ENCODE measurements around the gene ARSD.
"Not testable (repeated sequence)": the region's sequence is repeated elsewhere in the genome, so short reads cannot be mapped to it uniquely, and the experiment has no call there.

ARSD gene

DNA sequence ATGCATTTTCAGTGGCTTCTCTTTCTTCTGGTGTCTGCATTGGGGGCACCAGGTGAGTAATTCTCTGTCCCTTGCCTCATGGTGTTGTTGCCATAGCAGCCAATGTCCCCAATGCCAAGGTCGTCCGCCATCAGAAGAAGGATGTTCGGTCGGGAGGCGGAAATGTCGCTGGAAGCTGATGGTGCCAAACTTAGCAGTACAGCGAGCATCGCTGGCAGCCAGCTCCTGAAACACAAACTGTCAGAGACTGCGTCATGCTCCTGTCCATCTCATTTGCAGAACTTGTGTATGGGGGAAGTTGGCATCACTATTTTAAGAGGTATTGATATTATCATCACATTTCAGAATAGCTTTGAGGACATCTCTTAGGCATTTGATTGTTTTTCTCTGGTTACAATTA, 29.1 kb upstream of the ARSD start:
- peaks cover 25% of the 10 kb centered on the region for H3K27me3 Mint-ChIP-seq
- no peaks in the 10 kb centered on the region for H3K9me3 Mint-ChIP-seq
- no peak overlapping the region for H3K4me3 Mint-ChIP-seq
- H3K27ac Mint-ChIP-seq, result no peak overlapping the region
- DNase-seq, result no peak
- H3K4me1 Mint-ChIP-seq (ENCODE audit: low read depth), result no peaks in the 10 kb centered on the region
- H3K36me3 Mint-ChIP-seq (ENCODE audit: low read depth), result no peaks in the 10 kb centered on the region

DNA sequence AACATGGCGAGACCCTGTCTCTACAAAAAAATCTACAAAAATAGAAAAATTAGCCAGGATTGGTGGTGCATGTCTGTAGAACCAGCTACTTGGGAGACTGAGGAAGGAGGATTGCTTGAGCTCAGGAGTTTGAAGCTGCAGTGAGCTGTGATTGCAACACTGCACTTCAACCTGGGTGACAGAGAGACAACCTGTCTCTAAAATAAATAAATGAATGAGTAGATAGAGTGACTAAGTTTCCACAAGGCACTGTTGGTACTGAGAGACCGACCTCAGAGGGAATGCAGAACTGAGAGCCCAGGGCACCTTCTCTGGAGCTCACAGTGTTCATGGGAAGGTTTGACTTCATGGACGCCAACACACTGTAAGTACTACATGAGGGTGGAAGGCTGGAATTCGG, 26.7 kb upstream of the ARSD start:
- no peaks in the 10 kb centered on the region for H3K4me1 Mint-ChIP-seq (ENCODE audit: low read depth)
- peaks cover 14% of the 10 kb centered on the region for H3K27me3 Mint-ChIP-seq
- no peaks in the 10 kb centered on the region for H3K9me3 Mint-ChIP-seq
- no peak overlapping the region for H3K27ac Mint-ChIP-seq
- H3K36me3 Mint-ChIP-seq (ENCODE audit: low read depth), result no peaks in the 10 kb centered on the region
- DNase-seq, result no peak
- H3K4me3 Mint-ChIP-seq, result no peak overlapping the region

DNA sequence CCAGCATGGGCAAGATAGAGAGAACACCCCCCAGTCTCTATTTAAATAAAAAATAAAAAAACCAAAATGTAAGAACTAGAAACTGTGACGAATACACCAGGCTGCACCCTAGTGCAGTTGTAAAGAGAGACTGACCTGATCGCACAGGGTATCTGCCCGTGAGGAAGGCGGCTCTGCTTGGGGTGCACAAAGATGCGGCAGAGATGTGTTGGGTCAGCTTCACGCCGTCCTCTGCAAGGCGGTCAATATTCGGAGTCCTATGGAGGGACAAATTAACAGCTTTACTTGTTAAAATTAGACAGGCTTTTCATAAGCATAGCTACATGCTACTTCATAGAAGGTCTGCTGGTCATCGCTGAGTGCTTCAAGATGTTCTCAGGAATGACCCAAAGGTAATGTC, 26.1 kb upstream of the ARSD start:
- DNase-seq, result no peak
- Mint-ChIP-seq H3K9me3 (no peaks in the 10 kb centered on the region), H3K27me3 (peaks cover 14% of the 10 kb centered on the region), H3K36me3 (ENCODE audit: low read depth) (no peaks in the 10 kb centered on the region), H3K4me1 (ENCODE audit: low read depth) (no peaks in the 10 kb centered on the region), H3K27ac (no peak overlapping the region), H3K4me3 (no peak overlapping the region)

DNA sequence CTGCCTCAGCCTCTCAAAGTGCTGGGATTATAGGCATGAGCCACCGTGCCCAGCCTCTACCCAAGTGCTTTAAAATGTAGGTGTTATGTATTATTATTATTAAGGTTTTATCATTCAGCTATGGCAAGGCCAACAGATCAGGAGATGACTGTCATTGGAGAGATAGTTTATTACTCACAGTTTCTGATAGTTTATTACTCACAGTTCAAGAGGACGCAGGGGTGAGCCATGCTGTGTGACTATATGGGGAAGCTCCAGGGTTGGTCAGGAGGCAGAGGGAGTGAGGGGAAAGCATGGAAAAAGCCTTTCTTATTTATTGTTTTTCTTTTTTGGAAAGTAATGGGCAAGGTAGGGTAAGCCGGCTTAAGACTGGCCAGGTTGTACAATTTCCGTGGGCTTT, 25.4 kb upstream of the ARSD start:
- no peak for DNase-seq
- Mint-ChIP-seq H3K27ac (no peak overlapping the region), H3K4me3 (no peak overlapping the region), H3K9me3 (no peaks in the 10 kb centered on the region), H3K4me1 (ENCODE audit: low read depth) (no peaks in the 10 kb centered on the region), H3K27me3 (peaks cover 14% of the 10 kb centered on the region), H3K36me3 (ENCODE audit: low read depth) (no peaks in the 10 kb centered on the region)

DNA sequence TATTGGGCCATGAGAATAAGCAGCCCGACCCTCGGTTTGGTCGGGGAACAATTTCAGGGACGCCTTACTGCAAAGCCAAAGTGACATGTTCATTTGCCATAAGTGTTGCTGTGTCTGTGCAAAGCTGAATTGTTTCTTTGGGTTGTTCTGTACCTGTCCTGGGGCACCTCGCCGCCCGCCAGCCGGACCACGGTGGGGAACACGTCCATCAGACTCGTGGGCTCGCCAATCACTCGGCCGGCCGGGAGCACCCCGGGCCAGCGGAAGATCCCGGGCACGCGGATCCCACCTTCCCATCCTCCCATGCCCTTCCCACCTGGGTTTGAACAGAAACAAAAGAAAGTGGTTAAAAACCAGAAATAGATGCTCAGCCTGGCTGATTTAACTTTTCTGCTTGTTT, 8.8 kb upstream of the ARSD start:
- H3K27ac Mint-ChIP-seq; H3K9me3 Mint-ChIP-seq; H3K4me3 Mint-ChIP-seq; H3K36me3 Mint-ChIP-seq (ENCODE audit: low read depth); DNase-seq; H3K4me1 Mint-ChIP-seq (ENCODE audit: low read depth): not testable (repeated sequence)
- H3K27me3 Mint-ChIP-seq, result peaks cover 18% of the 10 kb centered on the region

DNA sequence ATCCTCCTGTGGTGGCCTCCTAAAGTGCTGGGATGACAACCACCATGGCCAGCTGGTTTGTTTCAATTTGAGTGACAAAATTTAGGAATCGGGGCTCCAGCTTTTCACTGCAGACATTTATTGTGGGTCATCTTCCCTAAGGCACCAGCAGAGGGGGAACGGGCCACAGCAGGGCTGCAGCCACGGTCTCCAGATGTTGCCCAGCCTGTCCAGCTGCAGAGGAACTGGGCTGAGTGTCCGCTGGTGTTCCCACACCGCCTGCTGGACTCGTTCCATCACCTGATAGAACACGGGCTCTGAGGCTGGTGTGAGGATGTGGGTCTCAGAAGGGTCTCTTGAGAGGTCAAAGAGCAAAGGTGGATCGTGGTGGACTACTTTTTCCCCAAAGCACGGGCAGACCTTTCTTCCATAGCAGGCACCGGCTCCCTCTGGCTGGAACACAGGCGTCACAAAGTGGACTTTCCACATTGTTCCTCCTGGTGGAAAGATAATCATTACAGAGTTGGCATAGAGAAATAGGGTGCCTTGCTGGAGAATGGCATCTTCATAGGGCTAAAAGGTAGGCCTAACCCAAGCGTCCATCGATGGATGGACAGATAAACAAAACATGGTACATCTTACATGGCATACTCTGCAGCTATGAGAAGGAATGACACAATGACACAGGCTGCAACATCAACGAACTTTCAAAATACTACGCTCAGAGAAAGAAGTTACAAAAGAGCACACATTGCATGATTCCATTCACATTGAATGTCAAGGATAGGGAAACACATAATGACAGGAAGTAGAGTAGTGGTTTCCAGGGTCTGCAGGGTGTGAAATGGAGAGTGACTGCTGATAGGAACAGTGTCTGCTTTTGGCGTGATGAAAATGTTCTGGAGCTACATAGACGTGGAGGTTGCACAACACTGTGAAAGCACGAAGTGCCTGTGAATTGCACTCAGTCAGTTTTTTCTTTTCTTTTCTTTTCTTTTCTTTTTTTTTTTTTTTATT, 5.9 kb upstream of the ARSD start:
- Mint-ChIP-seq H3K9me3 (peaks cover 7% of the 10 kb centered on the region), H3K27ac (no peak overlapping the region), H3K4me1 (ENCODE audit: low read depth) (no peaks in the 10 kb centered on the region), H3K27me3 (peaks cover 38% of the 10 kb centered on the region), H3K4me3 (no peak overlapping the region), H3K36me3 (ENCODE audit: low read depth) (no peaks in the 10 kb centered on the region)
- no peak for DNase-seq

DNA sequence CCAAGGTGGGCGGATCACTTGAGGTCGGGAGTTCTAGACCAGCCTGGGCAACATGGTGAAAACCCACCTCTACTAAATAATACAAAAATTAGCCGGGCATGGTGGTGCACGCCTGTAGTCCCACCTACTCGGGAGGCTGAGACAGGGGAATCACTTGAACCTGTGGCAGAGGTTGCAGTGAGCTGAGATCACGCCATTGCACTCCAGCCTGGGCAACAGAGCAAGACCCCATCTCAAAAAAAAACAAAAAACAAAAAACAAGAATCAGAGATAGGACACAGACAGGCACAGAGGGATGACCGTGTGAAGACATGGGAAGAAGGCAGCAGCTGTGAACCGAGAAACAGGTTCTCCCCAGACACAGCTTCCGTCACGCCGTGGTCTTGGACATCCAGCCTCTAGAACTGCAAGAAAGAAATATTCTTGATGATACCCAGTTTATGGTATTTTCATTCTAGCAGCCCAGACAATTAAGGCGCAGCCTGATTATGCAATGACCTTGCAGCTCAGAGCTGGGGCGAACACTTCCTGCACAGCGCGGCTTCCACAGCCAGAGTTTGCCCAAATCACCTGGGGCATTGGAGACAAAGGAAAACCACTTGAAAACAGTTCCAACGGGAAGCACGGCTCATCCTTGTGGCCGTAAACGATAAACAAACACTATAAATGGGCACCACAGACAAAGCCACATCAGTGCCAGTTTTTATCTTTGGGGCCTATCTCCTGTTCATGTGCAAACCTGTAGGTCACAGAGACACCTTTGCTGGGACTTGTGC, 4.2 kb upstream of the ARSD start:
- Mint-ChIP-seq H3K4me1 (ENCODE audit: low read depth) (no peaks in the 10 kb centered on the region), H3K4me3 (no peak overlapping the region)

DNA sequence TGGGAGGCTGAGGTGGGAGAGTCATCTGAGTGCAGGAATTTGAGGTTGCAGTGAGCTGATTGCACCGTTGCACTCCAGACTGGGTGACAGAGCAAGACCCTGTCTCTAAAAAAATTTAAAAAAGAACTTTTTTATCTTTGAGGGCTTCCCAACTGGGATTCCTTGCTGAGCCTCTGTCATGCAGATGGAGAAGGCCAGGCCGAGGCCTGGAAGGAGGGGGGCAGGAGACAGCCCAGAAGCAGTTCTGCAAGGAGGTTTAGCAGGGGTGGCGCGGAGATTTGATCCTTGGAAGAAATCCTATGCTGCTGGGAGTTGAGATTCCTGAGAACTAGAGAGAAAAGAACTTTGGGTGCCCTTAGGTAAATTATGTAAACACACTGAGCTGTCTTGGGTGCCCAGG, 2.5 kb upstream of the ARSD start:
- peaks cover 2% of the 10 kb centered on the region for H3K4me1 Mint-ChIP-seq (ENCODE audit: low read depth)
- no peak overlapping the region for H3K27ac Mint-ChIP-seq
- H3K36me3 Mint-ChIP-seq (ENCODE audit: low read depth), result no peaks in the 10 kb centered on the region
- H3K4me3 Mint-ChIP-seq, result no peak overlapping the region
- no peak for DNase-seq
- peaks cover 7% of the 10 kb centered on the region for H3K9me3 Mint-ChIP-seq
- H3K27me3 Mint-ChIP-seq, result peaks cover 48% of the 10 kb centered on the region

More for the DNA sequence above, 4.2 kb upstream of the ARSD start:
- Mint-ChIP-seq H3K27ac (no peak overlapping the region), H3K27me3 (peaks cover 45% of the 10 kb centered on the region), H3K9me3 (peaks cover 7% of the 10 kb centered on the region), H3K36me3 (ENCODE audit: low read depth) (no peaks in the 10 kb centered on the region)
- no peak for DNase-seq

DNA sequence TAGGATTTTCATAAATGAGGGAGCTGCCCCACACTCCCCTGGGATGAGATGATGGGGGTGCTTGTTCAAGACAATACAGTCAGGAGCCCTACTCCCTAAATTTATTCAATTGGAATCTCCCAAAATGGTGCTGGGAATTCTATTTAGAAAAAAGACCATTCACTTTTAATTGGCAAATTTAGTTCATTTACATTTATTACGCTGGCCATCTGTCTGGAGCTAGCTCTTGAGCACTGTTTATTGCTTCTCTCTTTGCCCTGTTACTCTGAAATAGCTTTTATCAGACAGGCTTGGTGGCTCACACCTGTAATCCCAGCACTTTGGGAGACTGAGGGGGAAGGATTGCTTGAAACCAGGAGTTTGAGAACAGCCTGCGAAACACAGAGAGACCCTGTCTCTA, 2.0 kb upstream of the ARSD start:
- no peak for DNase-seq
- no peak overlapping the region for H3K4me3 Mint-ChIP-seq
- peaks cover 2% of the 10 kb centered on the region for H3K4me1 Mint-ChIP-seq (ENCODE audit: low read depth)
- no peak overlapping the region for H3K27ac Mint-ChIP-seq
- peaks cover 7% of the 10 kb centered on the region for H3K9me3 Mint-ChIP-seq
- H3K27me3 Mint-ChIP-seq, result peaks cover 48% of the 10 kb centered on the region
- no peaks in the 10 kb centered on the region for H3K36me3 Mint-ChIP-seq (ENCODE audit: low read depth)

DNA sequence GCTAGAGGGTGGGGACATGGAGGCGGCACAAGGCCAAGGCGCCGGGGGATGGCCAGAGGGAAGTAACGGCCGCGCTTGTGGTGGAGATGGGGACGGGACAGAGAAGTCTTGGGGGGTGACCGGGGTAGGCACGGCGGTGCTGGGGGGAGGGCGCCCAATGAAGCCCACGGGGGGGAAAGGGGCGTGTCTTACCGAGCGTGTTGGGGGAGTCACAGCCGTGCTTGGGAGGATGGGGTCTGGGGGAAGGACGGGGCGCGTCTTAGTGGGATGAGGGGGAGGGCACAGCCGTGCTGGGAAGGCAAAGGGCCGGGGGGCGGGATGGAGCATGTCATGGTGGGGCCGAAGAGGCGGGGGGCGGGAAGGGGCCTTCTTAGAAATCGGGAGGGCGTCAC, 952 bp downstream of the ARSD start:
- Mint-ChIP-seq H3K27me3 (peaks cover 36% of the 10 kb centered on the region), H3K4me3 (peak overlapping the region; percentile 25), H3K4me1 (ENCODE audit: low read depth) (peaks cover 2% of the 10 kb centered on the region), H3K9me3 (peaks cover 7% of the 10 kb centered on the region), H3K27ac (no peak overlapping the region), H3K36me3 (ENCODE audit: low read depth) (no peaks in the 10 kb centered on the region)
- DNase-seq, result no peak

DNA sequence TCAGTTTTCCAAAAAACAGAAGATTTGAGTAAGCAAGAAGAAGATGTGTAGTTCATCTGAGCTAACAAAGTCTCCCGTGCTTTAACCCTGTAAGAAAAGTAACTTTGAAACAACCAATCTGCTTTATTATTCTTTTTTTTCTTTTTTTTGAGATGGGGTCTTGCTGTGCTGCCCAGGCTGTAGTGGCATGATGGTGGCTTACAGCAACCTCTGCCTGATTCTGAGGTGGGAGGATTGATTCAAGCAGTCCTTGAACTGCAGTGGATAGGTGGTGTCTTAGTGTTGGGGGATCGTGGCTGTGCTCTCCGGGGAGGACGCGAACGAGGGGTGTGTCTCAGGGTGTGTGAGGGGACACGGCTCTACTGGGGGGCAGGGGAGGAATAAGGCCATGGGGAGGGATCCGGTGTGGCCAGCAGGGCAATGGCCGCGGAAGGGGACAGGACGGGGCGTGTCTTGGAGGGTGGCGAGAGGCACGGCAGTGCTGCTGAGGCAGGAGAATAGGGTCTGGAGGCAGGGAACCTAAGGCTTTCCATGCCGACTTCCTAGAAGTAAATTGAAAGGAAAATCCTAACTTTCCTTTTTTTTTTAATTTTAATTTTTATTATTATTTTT, 2.4 kb downstream of the ARSD start:
- Mint-ChIP-seq H3K36me3 (ENCODE audit: low read depth) (no peaks in the 10 kb centered on the region), H3K4me3 (no peak overlapping the region), H3K27ac (no peak overlapping the region), H3K9me3 (peaks cover 7% of the 10 kb centered on the region), H3K27me3 (peaks cover 28% of the 10 kb centered on the region), H3K4me1 (ENCODE audit: low read depth) (peaks cover 2% of the 10 kb centered on the region)
- no peak for DNase-seq

DNA sequence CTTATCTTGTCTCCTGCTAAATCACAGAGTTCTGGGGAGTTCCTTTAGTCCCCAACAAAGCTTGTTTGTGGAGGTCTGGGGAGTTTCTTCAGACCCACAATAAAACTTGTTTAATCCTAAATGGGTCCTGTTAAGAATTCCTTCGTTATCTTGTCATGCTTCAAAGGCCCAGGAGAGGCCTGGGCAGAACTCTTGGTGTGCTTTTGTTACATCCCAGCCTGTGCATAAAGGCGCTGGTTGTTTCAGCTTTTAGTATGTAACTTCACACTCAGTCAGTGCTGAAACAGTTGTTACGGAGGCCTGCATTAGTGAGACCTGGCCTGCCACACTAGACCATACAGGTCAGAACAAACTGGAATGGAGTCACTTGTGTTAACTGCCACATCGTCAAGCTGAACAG, 2.9 kb downstream of the ARSD start:
- H3K9me3 Mint-ChIP-seq; H3K4me3 Mint-ChIP-seq; H3K4me1 Mint-ChIP-seq (ENCODE audit: low read depth); DNase-seq; H3K27ac Mint-ChIP-seq; H3K36me3 Mint-ChIP-seq (ENCODE audit: low read depth): not testable (repeated sequence)
- H3K27me3 Mint-ChIP-seq, result peaks cover 24% of the 10 kb centered on the region

DNA sequence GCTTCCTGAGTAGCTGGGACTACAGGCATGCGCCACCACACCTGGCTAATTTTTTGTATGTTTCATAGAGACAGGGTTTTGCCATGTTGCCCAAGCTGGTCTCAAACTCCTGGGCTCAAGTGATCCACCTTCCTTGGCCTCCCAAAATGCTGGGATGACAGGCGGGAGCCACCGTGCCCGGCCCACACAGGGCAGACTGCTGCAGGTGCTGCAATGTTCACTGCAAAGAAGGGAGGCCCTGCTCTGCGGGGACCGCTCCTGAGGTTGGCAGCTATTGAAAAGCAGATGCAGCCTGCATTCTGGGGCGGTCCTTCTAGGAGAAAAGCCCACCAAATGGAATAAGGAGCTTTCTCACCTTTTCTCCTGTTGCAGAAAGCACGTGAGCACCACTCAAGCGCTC, 5.0 kb downstream of the ARSD start:
- H3K4me1 Mint-ChIP-seq (ENCODE audit: low read depth), result peaks cover 2% of the 10 kb centered on the region
- H3K27me3 Mint-ChIP-seq, result peaks cover 10% of the 10 kb centered on the region
- H3K9me3 Mint-ChIP-seq, result no peaks in the 10 kb centered on the region
- H3K4me3 Mint-ChIP-seq, result no peak overlapping the region
- no peaks in the 10 kb centered on the region for H3K36me3 Mint-ChIP-seq (ENCODE audit: low read depth)
- H3K27ac Mint-ChIP-seq, result no peak overlapping the region
- DNase-seq, result no peak

DNA sequence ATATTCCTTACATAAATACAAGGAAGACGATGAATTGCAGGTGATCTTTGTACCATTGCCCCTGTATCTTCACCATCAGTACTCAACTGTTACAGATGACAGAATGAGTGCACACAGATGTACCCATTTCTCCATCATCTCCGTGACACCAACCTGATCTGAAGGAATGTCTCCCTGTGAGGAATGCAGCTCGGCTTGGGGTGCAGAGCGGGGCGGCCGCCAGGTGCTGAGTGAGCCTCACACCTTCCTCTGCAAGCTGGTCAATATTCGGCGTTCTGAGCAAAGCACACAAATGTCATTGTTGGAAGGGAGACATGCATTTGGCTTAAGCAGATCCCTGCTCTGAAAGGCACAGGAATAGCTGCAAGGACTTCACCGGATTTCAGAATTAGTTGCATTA, 7.4 kb downstream of the ARSD start:
- DNase-seq, result no peak
- Mint-ChIP-seq H3K36me3 (ENCODE audit: low read depth) (no peaks in the 10 kb centered on the region), H3K9me3 (no peaks in the 10 kb centered on the region), H3K27ac (no peak overlapping the region), H3K27me3 (peaks cover 2% of the 10 kb centered on the region), H3K4me3 (no peak overlapping the region), H3K4me1 (ENCODE audit: low read depth) (no peaks in the 10 kb centered on the region)

DNA sequence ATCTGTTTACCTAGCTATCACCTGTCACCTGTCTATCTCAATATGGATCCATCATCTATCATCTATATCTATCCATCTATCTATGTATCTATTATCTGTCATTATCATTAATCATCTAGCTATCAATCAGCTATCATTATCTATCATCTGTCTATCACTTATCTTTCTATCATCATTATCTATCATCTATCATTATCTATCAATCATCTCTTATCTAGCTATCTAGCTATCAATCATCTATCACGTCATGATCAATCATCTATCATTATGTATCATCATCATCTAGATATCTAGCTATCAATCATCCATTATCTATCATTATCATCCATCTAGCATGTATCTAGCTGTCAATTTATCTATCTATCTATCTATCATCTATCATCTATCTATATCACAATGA, 7.9 kb downstream of the ARSD start:
- H3K27ac Mint-ChIP-seq, result no peak overlapping the region
- DNase-seq, result no peak
- peaks cover 3% of the 10 kb centered on the region for H3K9me3 Mint-ChIP-seq
- no peak overlapping the region for H3K4me3 Mint-ChIP-seq
- no peaks in the 10 kb centered on the region for H3K36me3 Mint-ChIP-seq (ENCODE audit: low read depth)
- no peaks in the 10 kb centered on the region for H3K27me3 Mint-ChIP-seq
- no peaks in the 10 kb centered on the region for H3K4me1 Mint-ChIP-seq (ENCODE audit: low read depth)

Data from activated T-cell treated with anti-CD3 and anti-CD28 coated beads, Interleukin-2, amount 50 U/mL, for 24 hours (primary cell).